ENCODE measurements around the gene BOC.

Gene BOC

DNA sequence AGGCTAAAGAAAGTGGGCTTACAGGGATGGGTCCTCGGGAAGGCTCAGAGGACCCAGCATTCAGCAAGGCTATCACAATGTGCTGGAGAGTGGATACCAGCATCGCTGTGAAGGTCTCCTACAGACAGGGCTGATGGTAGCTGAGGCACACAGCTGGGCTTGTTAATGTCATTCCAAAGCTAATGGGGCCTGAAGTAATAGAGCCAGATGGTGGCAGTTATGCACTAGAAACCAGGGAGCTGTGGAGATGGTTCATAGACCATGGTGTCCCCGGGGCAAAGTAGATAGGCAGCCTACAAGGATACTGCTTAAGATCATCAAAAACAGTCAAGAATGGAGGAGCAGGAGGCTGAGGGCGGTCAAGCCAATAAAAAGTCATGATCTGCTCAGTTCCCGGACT is 24.8 kb upstream of the BOC start:
- Histone ChIP-seq H3K4me3 (ENCODE audit: low read depth in 1 of 5, low read length in 5 of 5) (no peak overlapping the region), H3K27me3 (ENCODE audit: control insufficient read depth in 5 of 5, insufficient read depth in 4 of 5, low read length in 5 of 5) (no peaks in the 10 kb centered on the region)

GRCh38 chr3:113193288-113193687 is 18.1 kb upstream of the BOC start:
- H3K9me3 ChIP-seq (ENCODE audit: control insufficient read depth in 5 of 5, low read length in 5 of 5): peaks cover 0 to 2% (median 0%) of the 10 kb centered on the region in 5 donors
- H3K4me3 ChIP-seq (ENCODE audit: low read depth in 1 of 5, low read length in 5 of 5): no peak overlapping the region
- H3K36me3 ChIP-seq (ENCODE audit: control insufficient read depth in 5 of 5, insufficient read depth in 5 of 5, low read length in 5 of 5): no peaks in the 10 kb centered on the region
- no peaks in the 10 kb centered on the region for H3K27me3 ChIP-seq (ENCODE audit: control insufficient read depth in 5 of 5, insufficient read depth in 4 of 5, low read length in 5 of 5)
- H3K27ac ChIP-seq (ENCODE audit: low read depth, low read length): no peak overlapping the region
- no peak overlapping the region for H3K9ac ChIP-seq (ENCODE audit: low read length in 5 of 5)
- no peaks in the 10 kb centered on the region for H3K4me1 ChIP-seq (ENCODE audit: control insufficient read depth in 5 of 5, insufficient read depth in 5 of 5, low read length in 5 of 5)

More for the DNA sequence above, 24.8 kb upstream of the BOC start:
- Histone ChIP-seq H3K27ac (ENCODE audit: low read depth, low read length) (no peak overlapping the region), H3K9ac (ENCODE audit: low read length in 5 of 5) (no peak overlapping the region), H3K4me1 (ENCODE audit: control insufficient read depth in 5 of 5, insufficient read depth in 5 of 5, low read length in 5 of 5) (no peaks in the 10 kb centered on the region), H3K36me3 (ENCODE audit: control insufficient read depth in 5 of 5, insufficient read depth in 5 of 5, low read length in 5 of 5) (no peaks in the 10 kb centered on the region), H3K9me3 (ENCODE audit: control insufficient read depth in 5 of 5, low read length in 5 of 5) (peaks cover 0 to 4% (median 0%) of the 10 kb centered on the region in 5 donors)

DNA sequence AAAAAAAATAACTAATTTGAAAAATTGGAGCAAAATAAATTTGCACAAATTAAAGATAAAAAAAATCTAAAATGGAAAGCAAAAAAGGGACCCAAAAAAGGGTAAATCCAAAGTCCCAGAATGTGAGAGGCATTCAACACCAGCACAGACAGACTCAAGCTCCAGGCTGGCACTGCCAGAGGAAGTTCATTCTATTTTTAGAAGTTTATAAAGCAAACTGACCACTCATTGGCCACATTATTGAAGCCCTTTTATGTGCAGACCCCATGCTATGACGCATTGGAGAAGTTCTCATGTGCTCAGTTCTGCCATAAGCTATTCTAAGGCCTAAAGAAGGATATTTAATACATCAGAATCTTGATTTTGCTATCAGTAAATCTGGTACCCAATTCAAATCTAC is 17.6 kb upstream of the BOC start:
- H3K9me3 ChIP-seq (ENCODE audit: control insufficient read depth in 5 of 5, low read length in 5 of 5): no peaks in the 10 kb centered on the region
- H3K4me1 ChIP-seq (ENCODE audit: control insufficient read depth in 5 of 5, insufficient read depth in 5 of 5, low read length in 5 of 5): no peaks in the 10 kb centered on the region
- no peak overlapping the region for H3K27ac ChIP-seq (ENCODE audit: low read depth, low read length)
- no peak overlapping the region for H3K9ac ChIP-seq (ENCODE audit: low read length in 5 of 5)
- H3K36me3 ChIP-seq (ENCODE audit: control insufficient read depth in 5 of 5, insufficient read depth in 5 of 5, low read length in 5 of 5): no peaks in the 10 kb centered on the region
- H3K27me3 ChIP-seq (ENCODE audit: control insufficient read depth in 5 of 5, insufficient read depth in 4 of 5, low read length in 5 of 5): no peaks in the 10 kb centered on the region
- no peak overlapping the region for H3K4me3 ChIP-seq (ENCODE audit: low read depth in 1 of 5, low read length in 5 of 5)

GRCh38 chr3:113194823-113195401 is 16.4 kb upstream of the BOC start:
- Histone ChIP-seq H3K9me3 (ENCODE audit: control insufficient read depth in 5 of 5, low read length in 5 of 5) (no peaks in the 10 kb centered on the region), H3K27me3 (ENCODE audit: control insufficient read depth in 5 of 5, insufficient read depth in 4 of 5, low read length in 5 of 5) (no peaks in the 10 kb centered on the region), H3K27ac (ENCODE audit: low read depth, low read length) (no peak overlapping the region), H3K4me3 (ENCODE audit: low read depth in 1 of 5, low read length in 5 of 5) (no peak overlapping the region), H3K36me3 (ENCODE audit: control insufficient read depth in 5 of 5, insufficient read depth in 5 of 5, low read length in 5 of 5) (no peaks in the 10 kb centered on the region), H3K4me1 (ENCODE audit: control insufficient read depth in 5 of 5, insufficient read depth in 5 of 5, low read length in 5 of 5) (no peaks in the 10 kb centered on the region), H3K9ac (ENCODE audit: low read length in 5 of 5) (no peak overlapping the region)

DNA sequence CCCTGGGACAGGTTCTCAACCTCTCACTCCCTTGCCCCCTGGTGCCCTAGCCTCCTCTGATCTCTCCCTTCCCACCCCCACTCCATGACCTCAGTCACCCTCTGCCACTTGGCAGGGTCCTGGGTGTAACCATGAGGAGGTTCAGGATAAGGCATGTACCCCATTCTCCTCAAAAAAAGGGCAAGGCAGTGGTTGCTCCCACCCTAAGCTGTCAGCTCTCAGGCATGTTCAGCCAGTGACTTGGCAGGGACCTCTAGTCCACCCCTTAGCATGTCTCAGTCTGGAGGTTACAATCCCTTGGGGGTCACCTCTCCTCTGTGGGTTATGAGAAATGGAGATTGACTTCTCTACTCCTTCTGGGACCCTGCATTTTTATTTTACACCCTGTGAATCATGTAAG is 11.0 kb upstream of the BOC start:
- H3K27me3 ChIP-seq (ENCODE audit: control insufficient read depth in 5 of 5, insufficient read depth in 4 of 5, low read length in 5 of 5): no peaks in the 10 kb centered on the region
- H3K4me3 ChIP-seq (ENCODE audit: low read depth in 1 of 5, low read length in 5 of 5): no peak overlapping the region
- H3K9ac ChIP-seq (ENCODE audit: low read length in 5 of 5): no peak overlapping the region
- H3K4me1 ChIP-seq (ENCODE audit: control insufficient read depth in 5 of 5, insufficient read depth in 5 of 5, low read length in 5 of 5): no peaks in the 10 kb centered on the region
- no peaks in the 10 kb centered on the region for H3K36me3 ChIP-seq (ENCODE audit: control insufficient read depth in 5 of 5, insufficient read depth in 5 of 5, low read length in 5 of 5)
- no peaks in the 10 kb centered on the region for H3K9me3 ChIP-seq (ENCODE audit: control insufficient read depth in 5 of 5, low read length in 5 of 5)
- no peak overlapping the region for H3K27ac ChIP-seq (ENCODE audit: low read depth, low read length)

- H3K9ac ChIP-seq (ENCODE audit: low read length in 5 of 5): no peak overlapping the region
- H3K27ac ChIP-seq (ENCODE audit: low read depth, low read length): no peak overlapping the region
- H3K36me3 ChIP-seq (ENCODE audit: control insufficient read depth in 5 of 5, insufficient read depth in 5 of 5, low read length in 5 of 5): no peaks in the 10 kb centered on the region
- H3K4me3 ChIP-seq (ENCODE audit: low read depth in 1 of 5, low read length in 5 of 5): no peak overlapping the region
- H3K9me3 ChIP-seq (ENCODE audit: control insufficient read depth in 5 of 5, low read length in 5 of 5): no peaks in the 10 kb centered on the region
- no peaks in the 10 kb centered on the region for H3K27me3 ChIP-seq (ENCODE audit: control insufficient read depth in 5 of 5, insufficient read depth in 4 of 5, low read length in 5 of 5)
- no peaks in the 10 kb centered on the region for H3K4me1 ChIP-seq (ENCODE audit: control insufficient read depth in 5 of 5, insufficient read depth in 5 of 5, low read length in 5 of 5)
Observed at GRCh38 chr3:113200946-113201345, 10.4 kb upstream of the BOC start.

DNA sequence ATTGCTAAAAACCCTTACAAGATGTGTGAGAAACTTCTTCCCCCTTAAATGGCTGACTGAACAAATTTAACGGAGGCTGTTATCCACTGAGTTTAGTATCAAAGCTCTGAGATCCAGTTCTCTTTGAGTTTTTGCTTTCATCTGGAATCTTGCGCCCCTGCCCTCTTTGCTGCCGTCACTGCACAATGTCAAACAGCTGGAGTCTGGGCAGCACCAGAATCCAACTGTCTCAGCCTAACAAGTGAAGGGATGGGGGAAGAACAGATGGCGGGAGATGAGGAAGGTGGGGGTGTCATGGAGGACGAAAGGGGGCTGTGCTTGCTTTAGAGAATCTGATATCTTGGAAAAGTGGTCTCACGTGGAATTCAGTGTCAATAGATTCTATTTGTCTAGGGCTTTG is 7.0 kb upstream of the BOC start:
- Histone ChIP-seq H3K4me3 (ENCODE audit: low read depth in 1 of 5, low read length in 5 of 5) (no peak overlapping the region), H3K27ac (ENCODE audit: low read depth, low read length) (no peak overlapping the region), H3K36me3 (ENCODE audit: control insufficient read depth in 5 of 5, insufficient read depth in 5 of 5, low read length in 5 of 5) (no peaks in the 10 kb centered on the region), H3K27me3 (ENCODE audit: control insufficient read depth in 5 of 5, insufficient read depth in 4 of 5, low read length in 5 of 5) (no peaks in the 10 kb centered on the region), H3K4me1 (ENCODE audit: control insufficient read depth in 5 of 5, insufficient read depth in 5 of 5, low read length in 5 of 5) (no peaks in the 10 kb centered on the region), H3K9me3 (ENCODE audit: control insufficient read depth in 5 of 5, low read length in 5 of 5) (no peaks in the 10 kb centered on the region), H3K9ac (ENCODE audit: low read length in 5 of 5) (no peak overlapping the region)

- Histone ChIP-seq H3K36me3 (ENCODE audit: control insufficient read depth in 5 of 5, insufficient read depth in 5 of 5, low read length in 5 of 5) (no peaks in the 10 kb centered on the region), H3K4me3 (ENCODE audit: low read depth in 1 of 5, low read length in 5 of 5) (no peak overlapping the region), H3K27me3 (ENCODE audit: control insufficient read depth in 5 of 5, insufficient read depth in 4 of 5, low read length in 5 of 5) (no peaks in the 10 kb centered on the region), H3K9ac (ENCODE audit: low read length in 5 of 5) (no peak overlapping the region), H3K9me3 (ENCODE audit: control insufficient read depth in 5 of 5, low read length in 5 of 5) (no peaks in the 10 kb centered on the region), H3K27ac (ENCODE audit: low read depth, low read length) (no peak overlapping the region), H3K4me1 (ENCODE audit: control insufficient read depth in 5 of 5, insufficient read depth in 5 of 5, low read length in 5 of 5) (peaks cover 0 to 3% (median 0%) of the 10 kb centered on the region in 5 donors)
Observed at GRCh38 chr3:113205481-113205880, 5.9 kb upstream of the BOC start.

DNA sequence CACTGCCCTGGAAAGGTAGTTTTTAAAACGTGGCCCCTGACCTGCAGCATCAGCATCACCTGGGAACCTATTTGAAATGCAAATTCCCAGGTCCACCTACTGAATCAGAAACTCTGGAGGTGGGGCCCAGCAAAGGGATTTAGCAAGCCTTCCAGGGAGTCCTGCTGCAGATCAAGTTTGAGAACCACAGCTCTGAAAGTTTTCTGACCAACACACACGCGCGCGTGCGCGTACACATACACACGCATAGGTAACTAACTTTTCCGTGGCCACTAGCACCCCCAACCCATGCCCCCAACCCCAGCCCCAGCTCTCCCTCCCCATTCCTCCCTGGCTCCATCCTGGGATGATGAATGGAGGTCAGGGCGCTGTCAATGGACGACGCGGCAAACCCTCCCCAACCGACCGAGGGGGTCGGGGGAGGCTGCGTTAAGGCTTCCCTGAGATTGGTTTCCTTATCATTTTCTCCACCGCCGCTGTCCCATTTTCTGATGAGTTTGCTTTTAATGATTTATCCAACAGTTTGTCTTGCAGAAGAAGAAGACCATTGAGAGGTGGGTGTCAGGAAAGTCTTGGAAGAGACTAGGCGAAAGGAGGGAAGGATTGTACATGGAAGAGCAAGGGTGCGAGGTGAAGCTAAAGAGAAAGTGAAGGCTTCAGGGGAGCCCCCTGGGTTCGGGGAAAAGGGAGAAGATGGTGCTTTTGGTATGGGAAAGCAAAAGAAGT is 590 bp upstream of the BOC start:
- Histone ChIP-seq H3K9ac (ENCODE audit: low read length in 5 of 5) (peak overlapping the region in 2 of 5 donors; percentile 10 to 74), H3K4me3 (ENCODE audit: low read depth in 1 of 5, low read length in 5 of 5) (peak overlapping the region; percentile 63 to 87 (median 71)), H3K9me3 (ENCODE audit: control insufficient read depth in 5 of 5, low read length in 5 of 5) (no peaks in the 10 kb centered on the region), H3K4me1 (ENCODE audit: control insufficient read depth in 5 of 5, insufficient read depth in 5 of 5, low read length in 5 of 5) (peaks cover 0 to 24% (median 19%) of the 10 kb centered on the region in 5 donors), H3K27me3 (ENCODE audit: control insufficient read depth in 5 of 5, insufficient read depth in 4 of 5, low read length in 5 of 5) (peaks cover 0 to 14% (median 10%) of the 10 kb centered on the region in 5 donors), H3K27ac (ENCODE audit: low read depth, low read length) (peak overlapping the region; percentile 60), H3K36me3 (ENCODE audit: control insufficient read depth in 5 of 5, insufficient read depth in 5 of 5, low read length in 5 of 5) (no peaks in the 10 kb centered on the region)

DNA sequence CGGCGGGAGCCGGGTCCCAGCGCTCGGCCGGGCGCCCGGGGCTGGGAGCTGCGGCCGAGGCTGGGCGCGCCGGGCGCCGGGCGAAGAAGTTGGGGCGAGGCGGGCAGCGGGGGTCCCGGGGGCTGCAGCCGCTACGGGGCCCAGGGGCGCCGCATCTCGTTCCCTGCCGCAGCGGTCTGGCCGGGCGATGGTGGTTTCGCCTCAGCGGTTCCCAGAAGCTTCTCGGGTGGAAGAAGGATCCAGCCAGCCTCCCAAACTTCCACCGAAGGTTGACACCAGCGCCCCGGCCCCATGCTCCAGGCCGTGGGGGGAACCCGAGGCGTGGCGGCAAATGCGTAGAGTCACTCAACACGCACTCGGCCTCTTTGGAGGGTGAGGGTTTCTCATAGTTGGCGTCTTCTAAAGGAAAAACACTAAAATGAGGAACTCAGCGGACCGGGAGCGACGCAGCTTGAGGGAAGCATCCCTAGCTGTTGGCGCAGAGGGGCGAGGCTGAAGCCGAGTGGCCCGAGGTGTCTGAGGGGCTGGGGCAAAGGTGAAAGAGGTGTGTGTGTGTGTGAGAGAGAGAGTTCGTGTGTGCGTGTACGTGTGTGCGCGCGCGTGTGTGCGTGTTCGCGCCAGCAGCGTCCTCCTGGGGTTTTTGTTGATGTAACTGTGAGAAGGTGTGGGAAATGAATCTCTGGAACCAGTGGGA is 940 bp downstream of the BOC start:
- Histone ChIP-seq H3K9me3 (ENCODE audit: control insufficient read depth in 5 of 5, low read length in 5 of 5) (no peaks in the 10 kb centered on the region), H3K4me1 (ENCODE audit: control insufficient read depth in 5 of 5, insufficient read depth in 5 of 5, low read length in 5 of 5) (peaks cover 0 to 24% (median 19%) of the 10 kb centered on the region in 5 donors), H3K9ac (ENCODE audit: low read length in 5 of 5) (peak overlapping the region in 4 of 5 donors; percentile 15 to 66 (median 38)), H3K36me3 (ENCODE audit: control insufficient read depth in 5 of 5, insufficient read depth in 5 of 5, low read length in 5 of 5) (peaks cover 0 to 4% (median 0%) of the 10 kb centered on the region in 5 donors), H3K27ac (ENCODE audit: low read depth, low read length) (peak overlapping the region; percentile 60), H3K4me3 (ENCODE audit: low read depth in 1 of 5, low read length in 5 of 5) (peak overlapping the region; percentile 63 to 82 (median 69)), H3K27me3 (ENCODE audit: control insufficient read depth in 5 of 5, insufficient read depth in 4 of 5, low read length in 5 of 5) (peaks cover 0 to 14% (median 10%) of the 10 kb centered on the region in 5 donors)
